Prostate gland (tissue), 2 donors: ENCODE results near the gene SYNE1.

Source experiments
- CTCF ChIP-seq, 4 experiments: fragments of 200-600 bp in 2 of 4; fragments of 450-650 bp in 2 of 4; sonication (generic) in 2 of 4; IDR thresholded peaks; 1 replicate in 3 of 4; 2 replicates in 1 of 4; pipeline ENCODE4 v1.5.1; 2016 to 2019; ENCODE audit warnings: antibody characterized with exemption in 4 of 4, mild to moderate bottlenecking in 2 of 4, moderate library complexity in 2 of 4
- POLR2A ChIP-seq: fragments of 450-650 bp; IDR thresholded peaks from one replicate; pipeline ENCODE4 v1.6.1; 2016; ENCODE audit warnings: antibody characterized with exemption, mild to moderate bottlenecking
- POLR2AphosphoS5 ChIP-seq: sonication (generic); formaldehyde crosslinking; IDR thresholded peaks from one replicate; pipeline ENCODE4 v1.6.1; 2017; ENCODE audit warnings: antibody characterized with exemption

DNA sequence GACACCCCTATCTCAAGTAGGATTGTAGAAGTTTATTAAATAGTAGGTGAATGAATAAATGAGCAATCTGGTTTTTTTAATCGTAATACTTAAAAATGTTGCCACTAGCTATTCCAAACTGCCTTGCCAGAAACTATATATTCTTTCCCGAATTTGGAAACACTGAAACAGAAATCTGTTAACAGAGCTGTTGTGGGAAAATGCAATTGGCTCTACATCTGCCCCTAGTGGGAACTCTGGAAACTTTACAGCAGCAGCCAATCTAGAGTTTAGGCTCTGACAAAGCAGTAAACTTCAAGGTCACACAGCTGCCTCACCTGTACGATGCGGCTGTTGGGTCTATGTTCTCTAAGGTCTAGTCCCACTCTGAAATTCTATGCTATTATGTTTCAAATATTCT, 41.7 kb downstream of the SYNE1 start:
- TF ChIP-seq CTCF (IDR thresholded peaks at IDR 0.05), result no peak
- no peak for TF ChIP-seq POLR2A
- TF ChIP-seq POLR2AphosphoS5, result no peak
